B cell (primary cell): ENCODE results near the gene CALML6. TPM values are rescaled to one million over a fixed set of nuclear protein-coding genes. Genes with fewer than 3 reads are reported as not detected.

Source experiments
- ATAC-seq: fragments of 200-7000 bp; cut with Tn5 transposase; one replicate; pipeline ENCODE4 v1.10.0; 2021; ENCODE audit warnings: low read depth, mild to moderate bottlenecking, moderate number of reproducible peaks, moderate library complexity
- CTCF ChIA-PET: fragments of 350-600 bp; sonication (Branson Sonifier 250); formaldehyde crosslinking; loops from one replicate; lab custom pipeline; 2021; ENCODE audit warnings: antibody characterized with exemption, inconsistent platforms; lab: Charles Lee
- POLR2A ChIA-PET: fragments of 350-600 bp; sonication (Branson Sonifier 250); formaldehyde crosslinking; loops from one replicate; lab custom pipeline; 2021; ENCODE audit warnings: antibody characterized with exemption; lab: Charles Lee
- DNase-seq: peaks from one replicate; pipeline ENCODE4 v3.0.0; 2013
- H2AFZ ChIP-seq: 2 replicates; pipeline ENCODE4 v1.6.1; 2012; ENCODE audit warnings: mild to moderate bottlenecking, low read depth, low read length; ENCODE audit not compliant: insufficient read depth, poor library complexity, severe bottlenecking
- H3K27ac ChIP-seq, 2 donors: 1 replicate in 1 of 2; 2 replicates in 1 of 2; pipeline ENCODE4 v1.5.1; 2012 to 2013; ENCODE audit warnings: low read length in 2 of 2, mild to moderate bottlenecking in 2 of 2, moderate library complexity in 1 of 2
- H3K27me3 ChIP-seq, 4 experiments: fragments of 200-600 bp in 1 of 4; sonication (generic) in 1 of 4; replicated peaks in 1 of 4; 1 replicate in 2 of 4; 2 replicates in 2 of 4; pipeline versions ENCODE4 v1.6.1 to v1.7.0; 2013 to 2016; ENCODE audit warnings: low read length in 3 of 4, mild to moderate bottlenecking in 2 of 4, mixed read lengths in 1 of 4, moderate library complexity in 1 of 4; ENCODE audit not compliant: insufficient read depth in 4 of 4, control insufficient read depth in 3 of 4; ENCODE audit errors: control extremely low read depth in 1 of 4
- H3K36me3 ChIP-seq, 2 experiments: replicated peaks in 1 of 2; 1 replicate in 1 of 2; 2 replicates in 1 of 2; pipeline versions ENCODE4 v1.6.1 to v1.7.1; 2013; ENCODE audit warnings: low read length in 1 of 2; ENCODE audit not compliant: insufficient read depth in 2 of 2, control insufficient read depth in 1 of 2; ENCODE audit errors: control extremely low read depth in 1 of 2, extremely low read depth in 1 of 2
- H3K4me1 ChIP-seq, 2 donors: fragments of 200-600 bp in 1 of 2; sonication (generic) in 1 of 2; 1 replicate in 1 of 2; 2 replicates in 1 of 2; pipeline versions ENCODE4 v1.5.1 to v1.6.1; 2013 to 2017; ENCODE audit warnings: low read length in 2 of 2; ENCODE audit not compliant: control insufficient read depth in 2 of 2, insufficient read depth in 2 of 2
- H3K4me2 ChIP-seq: replicated peaks from 2 replicates; pipeline ENCODE3; 2012; ENCODE audit warnings: mild to moderate bottlenecking, low read depth, low read length; ENCODE audit not compliant: poor library complexity, severe bottlenecking
- H3K4me3 ChIP-seq, 5 experiments: fragments of 200-600 bp in 1 of 5; sonication (generic) in 1 of 5; 1 replicate in 3 of 5; 2 replicates in 2 of 5; pipeline versions ENCODE4 v1.5.1 to v1.7.0; 2011 to 2016; ENCODE audit warnings: low read length in 4 of 5, mild to moderate bottlenecking in 4 of 5, low read depth in 2 of 5, control low read depth in 1 of 5, moderate library complexity in 1 of 5; ENCODE audit not compliant: insufficient read depth in 1 of 5; ENCODE audit errors: control extremely low read depth in 1 of 5, extremely low read depth in 1 of 5
- H3K79me2 ChIP-seq: fragments of 200-600 bp; sonication (generic); one replicate; pipeline ENCODE4 v1.6.0; 2016; ENCODE audit warnings: low read length; ENCODE audit not compliant: control insufficient read depth, insufficient read depth
- H3K9ac ChIP-seq: fragments of 200-600 bp; sonication (generic); 2 replicates; pipeline ENCODE4 v1.6.1; 2017; ENCODE audit warnings: mild to moderate bottlenecking, low read length, moderate library complexity
- H3K9me3 ChIP-seq, 3 donors: one replicate each; pipeline versions ENCODE4 v1.6.1 to v1.7.1; 2013; ENCODE audit warnings: low read length in 2 of 3; ENCODE audit not compliant: control insufficient read depth in 2 of 3, insufficient read depth in 1 of 3; ENCODE audit errors: control extremely low read depth in 1 of 3
- H4K20me1 ChIP-seq: 2 replicates; pipeline ENCODE4 v1.6.0; 2012; ENCODE audit warnings: mild to moderate bottlenecking, low read length; ENCODE audit not compliant: insufficient read depth, control insufficient read depth, poor library complexity, severe bottlenecking
- H3K27ac Mint-ChIP-seq: one replicate; pipeline ENCODE4 v1.8.0; 2021; ENCODE audit warnings: mixed read lengths
- H3K27me3 Mint-ChIP-seq: one replicate; pipeline ENCODE4 v1.8.0; 2021; ENCODE audit warnings: mixed read lengths
- H3K4me1 Mint-ChIP-seq: one replicate; pipeline ENCODE4 v1.8.0; 2021; ENCODE audit warnings: mixed read lengths
- H3K4me3 Mint-ChIP-seq: one replicate; pipeline ENCODE4 v1.8.0; 2021; ENCODE audit warnings: mixed read lengths
- H3K9me3 Mint-ChIP-seq: one replicate; pipeline ENCODE4 v1.8.0; 2022; ENCODE audit warnings: mixed read lengths; ENCODE audit not compliant: insufficient read depth
- EZH2 ChIP-seq: IDR thresholded peaks from 2 replicates; pipeline ENCODE4 v1.6.1; 2012; ENCODE audit warnings: borderline replicate concordance, low read depth, mild to moderate bottlenecking, moderate library complexity, low read length; ENCODE audit not compliant: insufficient read depth, poor library complexity, severe bottlenecking
- WGBS: methylation state at CpG from one replicate; pipeline ENCODE4 v1.1.5; 2013; ENCODE audit warnings: missing lambda C conversion rate; ENCODE audit not compliant: insufficient coverage; 5-methylcytosine and 5-hydroxymethylcytosine counted together
- intact Hi-C: fragments of 100-400 bp; cut with micrococcal nuclease; formaldehyde crosslinking; loops from one replicate; pipeline ENCODE4 v1.10.0; 2022
- polyA plus RNA-seq: library from polyadenylated mRNA; depleted of rRNA; stranded (reverse); fragments of >200 nt; gene quantifications from 2 replicates; pipeline ENCODE4 v1.2.3, GENCODE V29; 2012
- total RNA-seq, 2 donors: library from RNA; stranded (reverse); fragments of 120-200 nt in 1 of 2; gene quantifications; 1 replicate in 1 of 2; 2 replicates in 1 of 2; pipeline versions ENCODE4 v1.2.3 to v1.2.4, GENCODE V29; 2013 to 2022
- TF ChIP-seq, protein P1 (sequence below): fragments of 200-600 bp; IDR thresholded peaks from one replicate; pipeline ENCODE4 v1.8.0; 2022; ENCODE audit warnings: antibody characterized with exemption, mild to moderate bottlenecking

CALML6 gene
- total and polyA plus RNA-seq, 2 donors (not counting 1 experiment from before 2014, with no cell fraction given) = 0.64 to 2.0 TPM

DNA sequence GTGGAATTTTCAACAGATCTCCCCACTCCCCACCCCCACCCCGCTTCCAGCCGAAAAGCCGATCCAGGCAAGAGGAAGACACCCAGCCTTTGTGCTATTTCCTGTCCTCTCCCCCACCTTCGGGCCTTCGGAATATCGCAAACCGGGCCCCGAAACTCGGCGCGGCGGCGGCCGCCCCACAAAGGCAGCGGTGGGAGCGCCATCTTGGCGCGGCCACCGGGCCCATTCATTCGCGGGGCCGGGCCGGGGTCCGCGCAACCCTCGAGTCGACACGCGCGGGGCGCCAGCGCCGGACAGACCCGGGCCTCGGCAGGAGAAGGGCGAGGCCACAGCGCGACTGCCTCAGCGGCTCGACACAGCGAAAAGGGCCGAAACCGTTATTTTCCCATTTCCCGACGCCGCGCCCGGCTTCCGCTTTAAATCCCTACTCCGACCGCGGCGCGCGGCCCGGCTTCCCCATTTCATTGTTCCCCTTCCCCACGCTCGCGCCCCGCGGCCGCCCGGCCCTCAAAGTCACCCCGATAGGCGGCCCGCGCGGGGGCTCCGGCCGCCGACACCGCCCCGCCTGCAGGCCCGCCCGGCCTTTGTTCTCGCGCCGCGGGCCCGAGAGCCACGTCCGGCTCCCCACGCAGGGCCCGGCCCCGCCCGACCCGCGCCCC, 25.1 kb upstream of the CALML6 start:
- POLR2A ChIA-PET = interaction anchor here (1.2 kb wide), 1 partner anchor 20 kb away, joined by 5 read pairs; no protein-coding TSS in a partner anchor
- TF ChIP-seq, protein P1, sequence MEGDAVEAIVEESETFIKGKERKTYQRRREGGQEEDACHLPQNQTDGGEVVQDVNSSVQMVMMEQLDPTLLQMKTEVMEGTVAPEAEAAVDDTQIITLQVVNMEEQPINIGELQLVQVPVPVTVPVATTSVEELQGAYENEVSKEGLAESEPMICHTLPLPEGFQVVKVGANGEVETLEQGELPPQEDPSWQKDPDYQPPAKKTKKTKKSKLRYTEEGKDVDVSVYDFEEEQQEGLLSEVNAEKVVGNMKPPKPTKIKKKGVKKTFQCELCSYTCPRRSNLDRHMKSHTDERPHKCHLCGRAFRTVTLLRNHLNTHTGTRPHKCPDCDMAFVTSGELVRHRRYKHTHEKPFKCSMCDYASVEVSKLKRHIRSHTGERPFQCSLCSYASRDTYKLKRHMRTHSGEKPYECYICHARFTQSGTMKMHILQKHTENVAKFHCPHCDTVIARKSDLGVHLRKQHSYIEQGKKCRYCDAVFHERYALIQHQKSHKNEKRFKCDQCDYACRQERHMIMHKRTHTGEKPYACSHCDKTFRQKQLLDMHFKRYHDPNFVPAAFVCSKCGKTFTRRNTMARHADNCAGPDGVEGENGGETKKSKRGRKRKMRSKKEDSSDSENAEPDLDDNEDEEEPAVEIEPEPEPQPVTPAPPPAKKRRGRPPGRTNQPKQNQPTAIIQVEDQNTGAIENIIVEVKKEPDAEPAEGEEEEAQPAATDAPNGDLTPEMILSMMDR = no peak
- TF ChIP-seq EZH2 = no peak
- Histone ChIP-seq H3K9me3 (no peaks in the 10 kb centered on the region), H3K27ac (peak overlapping the region; percentile 59 to 86), H3K79me2 (peaks cover 52% of the 10 kb centered on the region), H3K4me1 (peaks cover 46 to 67% of the 10 kb centered on the region in 2 donors), H3K36me3 (no peaks in the 10 kb centered on the region), H4K20me1 (peaks cover 52% of the 10 kb centered on the region), H3K4me2 (peak overlapping the region; percentile 90), H3K4me3 (peak overlapping the region; percentile 63 to 84 (median 78)), H3K27me3 (no peaks in the 10 kb centered on the region), H3K9ac (peak overlapping the region; percentile 72), H2AFZ (no peak overlapping the region)
- ATAC-seq = peak; percentile 29
- peak; percentile 83 for DNase-seq
- Mint-ChIP-seq H3K27me3 (no peaks in the 10 kb centered on the region), H3K27ac (peak overlapping the region; percentile 89), H3K9me3 (no peaks in the 10 kb centered on the region), H3K4me1 (peaks cover 54% of the 10 kb centered on the region), H3K4me3 (peak overlapping the region; percentile 85)
- under 1% methylated on average over 87 of the region's 88 CpGs for WGBS
- CTCF ChIA-PET = no interaction called here
- intact Hi-C loops = loop anchor here (2.0 to 5.0 kb wide), 2 partner anchors 25 to 48 kb away; no protein-coding TSS in a partner anchor
